ENCODE measurements around the gene ATP2B3.
A peak's percentile ranks its signal among the peaks of the same experiment; 100 is the strongest.

ATP2B3 gene

GRCh38 chrX:153608806-153609205 lies 91.4 kb downstream of the ATP2B3 start:
- TF ChIP-seq, protein P1, sequence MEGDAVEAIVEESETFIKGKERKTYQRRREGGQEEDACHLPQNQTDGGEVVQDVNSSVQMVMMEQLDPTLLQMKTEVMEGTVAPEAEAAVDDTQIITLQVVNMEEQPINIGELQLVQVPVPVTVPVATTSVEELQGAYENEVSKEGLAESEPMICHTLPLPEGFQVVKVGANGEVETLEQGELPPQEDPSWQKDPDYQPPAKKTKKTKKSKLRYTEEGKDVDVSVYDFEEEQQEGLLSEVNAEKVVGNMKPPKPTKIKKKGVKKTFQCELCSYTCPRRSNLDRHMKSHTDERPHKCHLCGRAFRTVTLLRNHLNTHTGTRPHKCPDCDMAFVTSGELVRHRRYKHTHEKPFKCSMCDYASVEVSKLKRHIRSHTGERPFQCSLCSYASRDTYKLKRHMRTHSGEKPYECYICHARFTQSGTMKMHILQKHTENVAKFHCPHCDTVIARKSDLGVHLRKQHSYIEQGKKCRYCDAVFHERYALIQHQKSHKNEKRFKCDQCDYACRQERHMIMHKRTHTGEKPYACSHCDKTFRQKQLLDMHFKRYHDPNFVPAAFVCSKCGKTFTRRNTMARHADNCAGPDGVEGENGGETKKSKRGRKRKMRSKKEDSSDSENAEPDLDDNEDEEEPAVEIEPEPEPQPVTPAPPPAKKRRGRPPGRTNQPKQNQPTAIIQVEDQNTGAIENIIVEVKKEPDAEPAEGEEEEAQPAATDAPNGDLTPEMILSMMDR (IDR thresholded peaks at IDR 0.05), result no peak
- Histone ChIP-seq H3K4me1 (peaks cover 0 to 17% (median 12%) of the 10 kb centered on the region in 4 donors), H3K27ac (no peak overlapping the region), H3K27me3 (no peaks in the 10 kb centered on the region), H3K4me3 (no peak overlapping the region), H3K36me3 (no peaks in the 10 kb centered on the region), H3K9me3 (no peaks in the 10 kb centered on the region)
- intact Hi-C loops (cut with DNase I; ENCODE audit: low total_unique reads), result loop anchor here (5.0 to 10.0 kb wide), 2 partner anchors 58 to 64 kb away; no protein-coding TSS in a partner anchor
- no peak for DNase-seq

DNA sequence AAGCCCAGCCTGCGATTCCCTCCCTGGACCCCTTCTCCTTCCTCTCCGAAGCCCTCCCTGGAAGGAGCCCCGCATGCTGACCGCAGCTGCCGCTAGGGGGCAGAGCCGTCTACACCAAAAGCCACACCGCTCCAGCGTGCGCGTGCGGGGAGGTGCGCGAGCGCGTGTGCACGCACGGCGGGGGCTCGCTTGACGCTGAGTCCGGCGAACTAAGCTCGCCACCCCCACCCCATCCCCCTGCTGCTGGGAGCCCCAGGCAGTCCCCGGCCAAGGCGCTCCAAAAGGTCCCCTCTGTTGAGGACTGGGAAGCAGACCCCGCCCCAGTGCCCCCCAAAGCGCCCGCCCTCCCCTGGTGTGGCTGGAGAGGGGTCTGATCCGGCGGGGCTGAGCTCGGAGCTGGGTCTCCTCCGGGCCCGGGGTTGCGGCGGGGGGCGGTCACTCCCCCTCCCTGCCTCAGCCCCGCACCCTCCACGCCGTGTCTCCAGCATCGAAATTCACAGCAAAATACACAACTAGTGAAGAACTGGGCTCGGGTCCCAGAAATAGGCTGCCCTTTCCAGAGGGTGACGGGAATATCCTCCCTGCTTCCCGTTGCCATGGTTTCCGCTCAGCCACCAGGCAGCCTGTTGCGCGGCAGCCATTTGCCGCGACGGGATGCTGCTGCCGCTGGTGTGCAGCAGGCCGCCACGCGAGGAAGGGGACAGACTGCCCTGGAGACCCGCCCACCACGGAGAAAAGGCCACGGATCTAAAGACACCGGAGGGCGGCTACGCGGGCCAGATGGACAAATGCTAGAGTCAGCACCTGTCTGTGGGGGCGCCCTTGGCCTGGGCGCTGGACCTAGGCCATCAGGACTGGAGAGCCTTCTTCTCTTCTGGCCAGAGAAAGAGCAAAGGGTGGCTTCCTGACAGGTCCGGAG lies 92.7 kb downstream of the ATP2B3 start:
- H3K27ac ChIP-seq, result peak overlapping the region in 1 of 2 donors; percentile 25
- H3K4me3 ChIP-seq, result peak overlapping the region; percentile 42 to 55
- no peaks in the 10 kb centered on the region for H3K36me3 ChIP-seq
- peak; percentile 41 to 77 for DNase-seq
- no peaks in the 10 kb centered on the region for H3K27me3 ChIP-seq
- H3K9me3 ChIP-seq, result no peaks in the 10 kb centered on the region
- TF ChIP-seq, protein P1 (IDR thresholded peaks at IDR 0.05), result peak; percentile 62 to 73
- intact Hi-C loops (cut with DNase I; ENCODE audit: low total_unique reads), result loop anchor here (5.0 to 10.0 kb wide), 2 partner anchors 57 to 65 kb away; no protein-coding TSS in a partner anchor
- H3K4me1 ChIP-seq, result peaks cover 0 to 17% (median 12%) of the 10 kb centered on the region in 4 donors

DNA sequence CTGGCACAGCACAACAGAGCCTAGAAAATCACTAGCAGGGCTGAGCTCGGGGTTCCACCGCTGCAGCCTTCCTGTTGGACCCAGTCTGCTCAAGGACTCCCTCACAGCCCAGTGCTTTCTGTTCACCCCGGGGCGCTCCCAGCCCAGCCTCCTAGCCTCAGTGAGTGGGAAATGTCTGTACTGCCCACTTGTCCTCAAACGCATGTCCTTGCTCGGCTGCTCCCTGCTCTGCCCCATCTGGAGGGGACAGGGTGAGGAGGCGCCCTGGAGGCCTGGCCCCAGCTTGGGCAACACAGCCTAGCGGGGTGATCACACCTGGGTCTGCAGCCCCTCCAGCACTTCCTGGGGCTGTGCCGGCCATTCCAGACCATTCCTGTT lies 93.4 kb downstream of the ATP2B3 start:
- intact Hi-C loops (cut with DNase I; ENCODE audit: low total_unique reads), result no loop called here
- H3K27ac ChIP-seq, result no peak overlapping the region
- DNase-seq, result no peak
- peaks cover 0 to 17% (median 12%) of the 10 kb centered on the region in 4 donors for H3K4me1 ChIP-seq
- H3K27me3 ChIP-seq, result no peaks in the 10 kb centered on the region
- H3K36me3 ChIP-seq, result no peaks in the 10 kb centered on the region
- H3K9me3 ChIP-seq, result no peaks in the 10 kb centered on the region
- TF ChIP-seq, protein P1 (IDR thresholded peaks at IDR 0.05), result no peak
- H3K4me3 ChIP-seq, result no peak overlapping the region

GRCh38 chrX:153611298-153612095 lies 94.1 kb downstream of the ATP2B3 start:
- TF ChIP-seq, protein P1 (IDR thresholded peaks at IDR 0.05), result no peak
- Histone ChIP-seq H3K4me1 (peaks cover 0 to 17% (median 12%) of the 10 kb centered on the region in 4 donors), H3K36me3 (no peaks in the 10 kb centered on the region), H3K27me3 (no peaks in the 10 kb centered on the region), H3K9me3 (no peaks in the 10 kb centered on the region), H3K27ac (peak overlapping the region in 1 of 2 donors; percentile 41), H3K4me3 (no peak overlapping the region)
- intact Hi-C loops (cut with DNase I; ENCODE audit: low total_unique reads), result no loop called here
- no peak for DNase-seq

- intact Hi-C loops (cut with DNase I; ENCODE audit: low total_unique reads), result no loop called here
- DNase-seq, result no peak
Measured at GRCh38 chrX:153612413-153612812, 95.0 kb downstream of the ATP2B3 start.

More at GRCh38 chrX:153612413-153612812, 95.0 kb downstream of the ATP2B3 start:
- Histone ChIP-seq H3K27ac (no peak overlapping the region), H3K4me1 (peaks cover 0 to 17% (median 12%) of the 10 kb centered on the region in 4 donors), H3K27me3 (no peaks in the 10 kb centered on the region), H3K36me3 (no peaks in the 10 kb centered on the region), H3K4me3 (no peak overlapping the region), H3K9me3 (no peaks in the 10 kb centered on the region)
- TF ChIP-seq, protein P1 (IDR thresholded peaks at IDR 0.05), result no peak

Measured in tibial artery (tissue), 4 donors.